ENCODE results near the gene ANKRD33B.

- TF ChIP-seq EP300 (IDR thresholded peaks at IDR 0.05), result no peak
- TF ChIP-seq CTCF (IDR thresholded peaks at IDR 0.05), result no peak
- no peak for TF ChIP-seq POLR2AphosphoS5 (IDR thresholded peaks at IDR 0.05)
These were observed 20.0 kb downstream of the ANKRD33B start for GRCh38 chr5:10583663-10584572.

Measured in upper lobe of left lung (tissue), 4 donors.